ENCODE results near the gene C15orf62.

Gene C15orf62

DNA sequence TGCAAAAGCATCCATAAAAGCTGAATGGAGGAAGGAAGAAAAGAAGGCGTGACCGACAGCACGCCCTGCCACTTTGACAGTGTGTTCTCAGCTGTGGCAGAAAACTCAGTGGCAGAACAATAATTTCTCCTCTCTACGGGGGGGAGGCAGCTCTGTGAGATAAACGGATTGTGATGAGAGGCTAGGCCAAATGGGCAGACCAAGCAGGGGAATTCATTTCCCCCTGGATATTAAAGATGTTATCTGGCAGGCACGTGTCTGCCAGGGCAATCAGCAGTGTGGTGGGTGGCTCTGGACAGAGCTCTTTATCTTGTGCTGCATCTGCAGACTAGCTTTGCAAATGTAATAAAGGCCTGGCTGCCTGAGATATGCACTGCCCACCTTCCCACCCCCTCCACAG, 12.8 kb upstream of the C15orf62 start:
- DNase-seq, result no peak

DNA sequence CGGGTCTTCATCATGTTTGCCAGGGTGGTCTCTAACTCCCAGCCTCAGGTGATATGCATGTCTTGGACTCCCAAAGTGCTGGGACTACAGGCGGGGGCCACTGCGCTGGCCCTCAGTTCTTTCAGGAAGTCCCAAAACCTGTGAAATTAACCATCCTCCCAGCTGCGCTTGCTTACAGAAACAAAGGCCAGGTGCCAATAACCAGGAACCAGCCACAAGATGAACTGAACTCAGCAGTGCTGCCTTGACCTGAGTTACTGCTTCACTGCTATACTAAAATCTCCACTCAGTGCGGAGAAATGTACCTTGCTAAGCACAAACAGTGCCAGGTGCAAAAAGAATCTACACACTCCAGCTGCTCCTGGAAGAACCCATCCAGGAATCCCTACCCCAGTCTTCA, 9.8 kb upstream of the C15orf62 start:
- DNase-seq, result no peak

DNA sequence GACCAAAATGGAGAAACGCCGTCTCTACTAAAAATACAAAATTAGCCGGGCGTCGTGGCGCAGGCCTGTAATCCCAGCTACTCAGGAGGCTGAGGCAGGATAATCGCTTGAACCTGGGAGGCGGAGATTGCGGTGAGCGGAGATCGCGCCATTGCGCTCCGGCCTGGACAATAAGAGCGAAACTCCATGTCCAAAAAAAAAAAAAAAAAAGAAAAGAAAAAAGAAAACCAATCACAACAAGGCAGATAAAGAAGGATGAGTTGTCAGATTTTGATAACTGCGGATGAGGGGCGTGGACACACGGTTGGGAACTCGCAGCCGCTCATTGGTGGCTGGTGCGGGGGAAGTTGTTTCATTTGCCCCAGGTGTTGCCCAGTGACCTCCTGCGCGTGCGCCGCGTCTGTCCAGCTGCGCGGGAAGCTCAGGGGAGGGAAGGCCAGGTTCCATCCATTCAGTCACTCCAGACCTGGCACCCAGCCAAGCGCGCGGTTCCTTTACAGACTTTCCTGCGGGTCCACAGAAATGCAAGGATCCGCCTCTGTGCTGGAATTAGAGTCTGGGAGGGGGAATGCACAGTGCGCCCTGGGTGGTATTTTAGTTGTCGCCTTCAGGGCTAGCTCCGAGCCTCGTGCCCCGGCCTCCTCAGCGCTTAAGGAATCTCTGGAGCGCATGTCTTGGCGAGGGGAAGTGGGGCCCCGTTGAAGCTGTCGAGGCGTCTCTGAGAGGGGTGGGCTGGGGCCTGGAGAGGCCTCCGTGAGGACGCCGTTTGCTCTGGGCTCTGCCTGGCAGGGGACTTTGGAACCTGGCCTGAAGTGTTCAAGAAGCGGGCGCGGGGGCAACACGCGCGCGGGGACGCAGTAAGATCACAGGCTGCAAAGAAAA, 6.6 kb upstream of the C15orf62 start:
- DNase-seq, result peak; percentile 60

DNA sequence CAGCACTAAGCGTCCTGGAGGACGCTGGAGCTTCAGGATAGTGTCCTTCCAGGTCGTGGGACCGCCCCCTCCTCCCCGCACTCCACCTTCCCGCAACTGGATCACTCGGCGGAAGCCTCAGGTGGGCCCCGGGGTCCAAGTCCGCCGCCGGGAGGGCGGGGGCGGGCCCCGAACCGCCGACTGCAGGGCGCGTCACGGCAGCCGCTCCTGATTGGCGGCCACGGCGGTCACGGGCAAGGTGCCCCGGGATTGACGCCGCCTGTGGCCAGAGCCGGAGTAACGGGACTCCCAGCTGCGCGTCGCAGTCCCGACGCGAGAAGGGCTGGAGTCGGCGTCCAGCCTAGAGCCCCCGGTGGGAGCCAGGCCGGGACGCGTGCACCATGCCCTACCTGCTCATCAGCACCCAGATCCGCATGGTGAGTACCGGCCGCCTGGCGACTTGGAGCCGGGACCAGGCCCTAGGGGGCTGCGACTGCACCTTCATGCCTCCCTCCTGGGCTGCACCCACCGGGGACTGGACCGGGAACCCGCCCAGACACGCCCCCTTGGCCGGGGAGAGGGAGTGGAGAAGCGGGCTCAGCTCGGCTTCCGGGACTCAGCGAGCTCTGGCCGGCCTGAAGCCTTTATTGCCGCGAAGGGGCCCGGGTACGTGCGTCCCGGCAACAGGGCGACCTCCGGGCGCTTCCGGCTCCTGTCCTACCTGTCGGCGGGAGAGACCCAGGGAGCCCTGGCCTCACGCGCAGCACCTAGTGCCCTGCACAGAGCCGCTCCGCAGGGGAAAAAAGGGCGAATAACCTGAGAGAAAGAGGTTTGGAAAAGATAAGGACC, 5.8 kb upstream of the C15orf62 start, which contains the start of gene GCHFR:
Gene GCHFR, plus strand, starts transcription at position 268 of the 828 bp plus-strand sequence. Its CDS starts 113 bp downstream, at position 381.
- DNase-seq, result peak; percentile 45

DNA sequence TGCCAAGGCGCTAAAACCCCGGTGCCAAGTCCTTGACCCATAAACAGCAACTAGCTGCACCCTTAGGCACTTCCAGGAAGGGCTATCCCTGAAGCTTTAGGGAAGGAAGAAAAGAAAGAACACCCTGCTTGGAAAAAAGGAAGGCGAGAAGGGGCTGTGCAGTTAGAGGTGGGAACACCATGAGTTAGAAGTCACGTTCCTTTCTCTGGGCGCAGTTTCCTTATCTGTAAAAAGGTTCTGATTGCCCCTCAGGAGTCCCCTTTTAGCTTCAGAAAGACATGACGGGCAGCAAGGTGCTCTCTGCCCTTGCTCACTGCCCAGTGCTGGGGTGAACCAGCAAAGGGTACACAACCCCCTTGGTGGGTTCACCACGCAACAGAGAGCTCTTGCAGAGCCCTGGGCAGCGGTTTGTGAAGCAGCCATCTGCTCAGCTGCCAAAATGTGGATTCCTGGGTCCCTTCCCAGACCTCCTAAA, 5.1 kb upstream of the C15orf62 start:
- no peak for DNase-seq

DNA sequence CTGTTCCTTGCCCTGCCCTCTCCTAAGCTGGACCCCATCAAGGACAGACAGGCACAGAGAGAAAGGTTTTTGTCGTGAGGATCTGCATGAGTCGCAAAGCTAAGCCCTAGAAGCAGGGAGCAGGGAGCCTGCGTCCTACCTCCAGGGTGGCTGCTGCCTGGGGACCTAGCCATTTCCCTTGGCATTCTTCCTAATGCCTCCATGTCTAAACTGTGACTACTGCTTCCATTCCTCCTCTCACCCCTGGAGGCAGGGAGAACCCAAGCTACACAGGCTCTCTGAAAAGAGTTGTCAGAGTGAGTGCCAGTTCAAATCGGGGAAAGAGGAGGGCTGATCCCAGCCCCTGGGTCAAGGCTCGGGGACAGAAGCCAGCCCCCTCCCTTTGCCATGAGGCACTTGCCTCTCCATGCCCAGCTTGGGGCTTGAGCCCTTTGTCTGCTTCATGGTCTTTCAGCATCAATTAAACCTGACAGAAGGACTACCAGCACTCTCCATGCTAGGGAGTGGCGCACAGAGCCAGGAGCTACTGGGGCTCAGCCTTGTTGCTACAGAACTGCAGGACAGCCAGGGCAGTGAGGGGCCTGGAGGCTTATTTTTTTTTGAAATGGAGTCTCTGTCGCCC, 3.5 kb upstream of the C15orf62 start:
- no peak for DNase-seq

DNA sequence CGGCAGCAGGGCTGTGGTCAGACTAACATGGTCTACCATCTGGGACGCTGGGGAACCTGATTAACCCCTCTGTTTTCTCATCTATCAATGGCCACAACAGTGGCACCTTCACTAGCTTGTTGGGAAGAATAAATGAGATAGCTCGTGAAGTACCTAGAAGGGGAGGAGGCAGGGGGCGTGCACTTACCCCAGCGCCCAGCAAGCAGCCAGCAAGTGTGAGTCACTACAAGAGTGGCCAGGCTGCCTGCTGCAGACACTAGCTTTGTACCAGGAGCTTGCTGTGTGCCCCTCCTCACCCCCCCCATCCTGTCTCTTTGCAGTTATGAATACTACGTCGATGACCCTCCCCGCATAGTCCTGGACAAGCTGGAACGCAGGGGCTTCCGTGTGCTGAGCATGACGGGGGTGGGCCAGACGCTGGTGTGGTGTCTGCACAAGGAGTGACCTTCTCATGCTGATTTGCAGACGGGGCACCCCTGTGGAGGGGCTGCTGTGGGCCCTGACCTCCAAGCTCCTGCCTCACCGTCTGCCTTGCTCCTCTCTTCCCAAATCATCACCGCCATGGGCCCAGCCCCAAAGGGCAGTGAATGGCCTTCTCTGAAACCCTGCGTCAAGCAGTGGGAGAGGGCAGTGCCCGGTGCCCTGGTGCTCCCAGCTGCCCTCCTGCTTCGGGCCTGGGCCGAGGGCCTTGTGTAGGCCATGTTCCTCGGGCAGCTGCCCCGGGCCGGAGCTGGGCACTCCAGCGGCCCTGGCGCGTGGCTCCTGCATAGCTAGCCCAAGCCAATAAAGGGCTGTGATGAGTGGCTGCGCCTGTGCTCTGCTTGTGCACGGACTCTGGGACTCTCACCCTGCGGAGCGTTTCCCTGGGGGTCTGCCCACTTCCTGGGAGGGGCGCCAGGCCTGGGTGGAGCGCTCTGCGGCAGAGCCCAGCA, 2.6 kb upstream of the C15orf62 start:
- DNase-seq, result no peak

DNA sequence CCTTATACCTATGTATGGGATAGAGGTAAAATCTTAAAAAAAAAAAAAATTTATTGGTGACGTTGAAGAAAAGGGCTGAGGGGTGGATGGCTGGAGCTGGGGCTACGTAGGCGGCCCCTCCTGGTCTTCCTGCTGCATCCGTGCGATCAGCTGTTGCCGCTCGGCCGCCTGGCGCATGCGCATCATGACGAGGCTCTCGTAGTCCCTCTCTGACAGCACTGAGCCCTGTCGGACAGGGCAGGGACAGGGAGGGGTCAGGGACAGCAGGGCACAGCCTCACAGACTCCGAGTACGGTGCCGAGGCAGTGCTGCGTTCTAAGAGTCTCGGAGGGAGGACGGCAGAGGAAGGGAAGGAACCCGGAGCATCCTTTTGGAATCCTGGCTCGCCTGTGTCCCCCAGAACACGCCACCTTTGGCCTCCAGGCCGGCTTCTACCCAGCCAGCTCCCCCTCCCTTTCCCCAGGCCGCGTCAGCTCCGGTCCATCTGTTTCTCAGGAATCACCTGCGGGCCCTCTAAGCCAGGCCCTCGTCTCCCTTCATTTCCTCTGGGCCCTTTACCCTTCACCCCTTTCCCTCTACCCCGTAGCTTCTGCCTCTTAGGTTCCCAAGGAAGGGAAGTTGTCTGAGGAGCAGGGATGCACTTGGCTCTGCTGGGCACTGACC, 1.8 kb upstream of the C15orf62 start:
- no peak for DNase-seq

DNA sequence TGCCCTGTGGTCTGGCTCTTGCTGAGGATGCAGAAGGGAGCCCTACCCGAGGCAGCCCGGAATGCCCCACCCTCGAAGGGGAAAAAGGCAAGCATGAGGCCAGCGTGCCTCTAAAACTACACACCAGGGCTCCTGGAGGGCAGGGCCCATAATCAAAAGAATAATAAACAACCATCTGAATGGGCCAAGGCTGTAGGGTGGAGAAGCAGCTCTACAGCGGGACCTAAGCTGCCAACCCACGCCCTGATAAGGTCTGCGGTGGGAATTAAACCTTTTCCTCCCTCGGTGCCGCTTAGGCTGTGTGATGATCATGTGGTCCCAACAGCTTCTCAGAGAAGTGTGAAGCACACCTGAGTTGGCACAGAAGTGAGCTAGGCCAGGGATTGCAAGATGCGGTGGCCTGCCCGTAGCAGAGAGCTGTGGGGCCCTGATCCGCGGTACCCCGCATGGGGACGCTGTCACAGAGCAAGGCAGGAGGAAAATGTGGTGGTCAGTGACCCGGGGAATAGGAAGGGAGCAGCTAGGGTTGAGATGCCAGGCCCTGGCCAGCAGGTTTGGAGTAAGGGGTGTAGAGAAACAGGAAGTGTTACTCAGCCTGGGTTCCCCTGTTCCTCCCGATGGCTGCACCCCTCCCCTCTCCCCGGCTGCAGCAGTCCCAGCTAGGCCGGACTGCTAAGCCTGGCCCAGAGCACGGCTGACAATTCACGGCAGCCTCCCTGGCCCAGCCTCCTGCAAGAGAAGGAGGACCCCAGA, 1.1 kb upstream of the C15orf62 start:
- no peak for DNase-seq

DNA sequence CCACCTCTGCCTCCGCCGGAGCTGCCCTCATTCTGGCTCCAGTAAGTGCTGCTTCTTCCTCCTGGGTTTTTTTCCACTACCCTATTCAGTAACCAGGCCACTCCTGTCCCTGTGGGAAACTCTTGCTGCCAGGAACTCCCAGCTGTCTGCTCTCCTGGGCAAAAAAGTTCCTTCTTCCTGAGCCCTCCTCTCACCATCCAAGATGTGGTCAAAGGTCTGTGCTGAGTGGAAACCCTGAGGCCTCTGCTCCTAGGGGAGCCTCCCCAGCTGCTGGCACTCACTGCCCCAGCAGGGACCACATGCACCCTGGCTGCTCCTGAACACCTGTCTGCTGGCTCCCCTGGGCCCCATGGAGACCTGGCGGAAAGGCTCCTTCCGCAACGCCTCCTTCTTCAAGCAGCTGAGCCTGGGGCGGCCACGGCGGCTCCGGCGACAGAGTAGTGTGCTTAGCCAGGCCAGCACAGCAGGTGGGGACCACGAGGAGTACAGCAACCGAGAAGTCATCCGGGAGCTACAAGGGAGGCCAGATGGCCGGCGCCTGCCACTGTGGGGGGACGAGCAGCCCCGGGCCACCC, 454 bp downstream of the C15orf62 start:
- DNase-seq, result no peak

DNA sequence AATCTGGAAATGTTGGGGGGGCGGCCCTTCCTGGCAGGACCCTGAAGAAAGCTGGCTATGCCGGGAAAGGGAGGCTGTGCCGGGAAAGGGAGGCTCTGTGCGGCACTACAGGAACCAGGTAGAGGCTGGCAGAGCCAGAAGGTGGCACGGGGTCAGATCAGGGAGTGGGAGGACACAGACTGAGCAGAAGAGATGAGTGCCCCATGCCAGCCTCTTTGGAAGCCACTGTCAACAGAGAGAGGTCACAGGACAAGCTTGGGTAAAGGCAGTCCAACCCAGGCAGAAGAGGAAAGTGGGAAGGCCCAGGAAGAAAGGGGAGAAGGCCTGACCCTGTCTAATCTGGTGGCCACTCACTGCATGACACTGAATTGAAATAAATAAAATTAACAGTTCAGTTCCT, 1.5 kb downstream of the C15orf62 start:
- DNase-seq, result no peak

DNA sequence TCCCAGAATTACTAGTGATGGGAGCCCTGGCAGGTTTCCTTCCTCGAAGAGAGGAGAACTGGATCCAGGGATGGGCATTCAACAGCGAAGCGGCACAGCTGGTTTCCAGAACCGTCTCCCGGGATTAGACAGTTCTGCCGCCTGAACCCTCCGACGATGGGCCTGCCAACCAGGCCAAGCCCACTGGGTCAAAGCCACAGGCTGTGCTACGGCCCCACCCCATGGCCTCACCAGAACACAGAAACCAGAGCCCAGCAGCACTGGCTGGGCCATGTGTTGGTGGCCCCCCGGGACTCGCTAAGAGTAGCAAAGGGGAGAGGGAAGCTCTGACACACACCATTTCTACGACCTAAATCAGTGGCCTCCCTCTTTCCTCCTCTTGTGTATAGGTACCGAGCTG, 2.2 kb downstream of the C15orf62 start:
- no peak for DNase-seq

DNA sequence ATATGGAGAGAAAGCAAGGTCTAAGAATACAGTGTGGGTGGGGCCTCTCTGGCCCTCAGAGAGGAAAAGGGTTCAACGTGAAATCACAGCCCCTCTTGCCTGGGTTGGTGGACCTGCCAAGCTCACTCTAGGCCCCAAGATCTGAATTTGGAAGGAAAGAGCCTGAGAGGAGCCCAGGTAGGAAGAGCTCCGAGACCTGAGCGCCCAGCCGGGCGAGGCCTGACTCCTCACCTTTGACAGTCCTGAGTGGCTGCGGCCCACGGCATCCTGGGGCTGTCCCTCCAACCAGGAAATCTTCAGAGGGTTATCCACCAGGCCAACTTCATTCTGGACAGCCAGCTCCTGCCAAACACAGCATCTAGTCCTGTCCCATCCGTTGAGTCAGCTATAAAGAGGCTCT, 3.7 kb downstream of the C15orf62 start:
- DNase-seq, result no peak

DNA sequence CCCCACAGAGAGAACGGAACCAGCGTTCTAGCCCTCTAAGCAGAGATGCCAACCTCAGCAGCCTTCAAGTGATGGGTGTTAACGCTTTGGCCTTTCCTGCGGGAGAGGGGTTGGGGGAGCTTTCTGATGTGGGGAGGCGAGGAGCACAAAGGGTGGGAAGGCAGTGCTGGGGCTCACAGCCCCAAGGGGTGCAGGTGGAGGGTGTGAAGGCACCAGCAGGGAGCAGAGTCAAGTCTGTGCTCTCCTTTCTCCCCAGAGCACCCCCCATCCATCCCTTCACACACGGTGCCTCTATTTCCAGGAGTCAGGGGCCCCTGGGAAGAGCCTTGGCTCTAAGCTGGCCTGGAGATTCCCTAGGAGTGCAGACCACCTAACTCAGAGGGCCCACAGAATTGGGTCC, 4.1 kb downstream of the C15orf62 start:
- no peak for DNase-seq

DNA sequence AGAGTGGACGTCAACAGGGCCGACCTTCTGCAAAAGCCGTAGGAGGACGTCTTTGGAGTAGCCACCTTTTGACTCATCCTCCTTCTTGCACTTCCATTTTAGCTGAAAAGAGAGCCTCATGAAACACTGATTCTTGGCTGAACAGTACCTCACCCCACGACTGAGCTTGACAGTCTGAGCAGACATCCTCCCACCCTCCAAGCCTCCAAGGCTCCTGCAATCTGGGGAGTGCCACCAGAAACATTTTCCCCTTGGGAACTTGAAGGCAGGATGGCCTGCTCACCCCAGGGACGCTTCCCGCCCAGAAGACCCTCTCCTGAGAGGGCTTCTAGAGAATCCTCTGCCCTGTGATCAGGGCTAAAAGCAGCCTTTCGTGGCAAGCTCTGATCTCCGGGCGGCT, 5.2 kb downstream of the C15orf62 start:
- no peak for DNase-seq

DNA sequence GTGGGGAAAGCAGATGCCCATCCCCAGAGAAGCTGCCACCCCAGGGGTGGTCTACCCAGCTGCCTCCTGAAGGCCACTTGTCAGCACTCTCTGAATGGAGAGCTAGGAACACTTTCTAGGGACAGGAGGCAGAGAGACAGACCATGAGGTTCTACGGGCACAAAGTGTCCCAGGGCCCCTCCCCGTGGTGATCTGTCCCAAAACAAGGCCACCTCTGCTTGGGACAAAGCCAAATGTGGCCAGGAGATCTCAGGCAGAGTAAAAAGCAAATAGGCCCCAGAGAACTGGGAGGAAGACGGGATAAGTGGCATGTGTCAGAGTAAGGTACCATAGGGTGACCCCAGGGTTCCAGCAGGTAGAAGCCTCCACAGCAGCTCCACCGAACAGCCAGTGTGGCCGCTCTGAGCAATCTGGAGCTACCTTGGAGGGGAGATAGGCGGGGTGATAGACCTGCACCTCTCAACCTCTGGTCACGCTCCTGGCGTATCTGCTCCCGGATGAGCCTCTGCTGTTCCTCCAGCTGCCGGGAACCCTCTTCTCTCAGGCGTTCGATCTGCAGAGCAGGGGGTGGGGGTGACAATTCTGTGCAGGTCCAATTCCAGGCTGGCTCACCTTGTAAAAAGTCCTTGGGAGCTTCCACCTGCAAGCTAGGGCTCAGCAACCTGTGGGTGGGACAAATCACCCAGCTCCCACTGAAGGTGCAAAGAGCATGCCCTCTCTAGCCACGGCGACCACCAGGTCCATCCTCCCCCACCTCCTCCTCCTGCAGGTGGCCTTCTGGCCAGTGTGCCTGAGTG, 6.2 kb downstream of the C15orf62 start:
- DNase-seq, result no peak

DNA sequence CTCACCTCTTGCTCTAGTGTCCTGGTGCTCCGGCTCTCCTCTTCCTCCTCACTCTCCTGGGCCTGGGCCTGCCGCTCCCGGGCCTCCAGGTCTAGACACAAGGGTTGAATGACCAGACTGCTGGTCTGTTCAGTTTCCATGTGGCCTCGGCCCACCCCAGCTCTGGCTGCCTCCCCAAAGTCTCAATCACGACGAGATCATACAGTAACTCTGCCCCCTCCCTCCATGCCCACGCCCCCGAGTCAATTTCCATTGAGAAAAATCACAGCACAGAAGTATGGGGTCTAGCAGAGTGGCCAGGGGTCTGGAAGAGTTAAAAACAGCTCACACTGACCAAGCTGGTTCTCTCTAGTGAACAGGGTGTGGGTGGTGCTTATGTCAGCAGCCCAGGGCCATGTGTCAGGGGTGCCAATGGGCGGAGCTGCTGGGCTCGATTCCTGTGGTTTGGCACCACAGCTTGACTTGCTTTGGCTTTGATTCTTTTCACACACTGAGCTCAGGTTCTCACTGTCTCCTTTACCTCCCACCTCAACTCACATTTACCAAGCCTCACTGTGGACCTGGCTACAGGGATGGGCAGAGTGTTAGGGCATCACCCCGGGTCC, 6.9 kb downstream of the C15orf62 start:
- DNase-seq, result no peak

DNA sequence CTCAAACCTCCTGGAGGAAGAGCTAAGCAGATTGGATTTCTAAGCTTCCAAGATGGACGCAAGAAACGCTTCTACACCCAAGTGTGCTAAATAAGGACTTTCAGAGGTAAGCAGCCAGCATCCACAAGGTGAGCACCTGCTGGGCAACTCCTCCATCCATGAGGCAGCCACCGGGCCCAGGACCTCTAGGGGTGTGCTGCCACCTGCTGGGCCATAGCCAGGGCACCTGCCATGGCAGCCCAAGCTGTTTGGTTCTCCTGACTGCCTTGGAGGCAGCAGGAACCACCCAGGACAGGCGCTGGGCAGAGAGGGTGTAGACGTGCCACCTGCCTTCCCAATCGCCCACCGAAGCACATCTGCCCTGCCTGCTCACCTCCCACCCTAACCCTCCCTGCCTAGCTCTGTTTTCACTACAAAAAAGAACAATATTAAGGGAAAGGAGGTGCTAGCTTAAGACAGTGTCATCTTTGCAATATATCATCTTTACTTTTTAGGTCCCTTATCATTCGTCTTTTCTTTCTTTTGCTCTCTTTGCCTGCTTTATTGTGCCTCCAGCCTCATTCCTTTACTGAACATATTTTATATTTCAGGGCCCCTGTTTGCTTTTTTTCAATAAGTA, 12.9 kb downstream of the C15orf62 start:
- peak; percentile 34 for DNase-seq

DNA sequence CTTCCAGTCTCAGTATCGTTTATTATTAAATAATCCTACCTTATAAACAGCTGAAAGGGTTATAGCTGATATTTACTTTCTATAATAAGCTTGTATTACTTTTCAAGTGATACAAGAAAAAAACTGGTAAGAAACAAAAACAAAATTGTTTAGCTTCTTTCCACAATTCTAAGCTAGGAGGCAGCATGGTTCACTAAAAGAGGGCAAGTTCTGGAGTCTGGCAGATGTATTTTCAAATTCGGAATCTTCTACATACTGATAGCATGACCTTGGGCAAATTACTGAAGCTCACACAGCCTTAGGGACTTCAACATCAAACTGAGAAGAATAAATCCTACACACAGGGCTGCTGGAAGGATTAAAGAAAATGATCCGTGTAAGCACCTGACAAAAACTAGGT, 15.4 kb downstream of the C15orf62 start:
- DNase-seq, result no peak
